Peyer's patch (tissue), 4 donors: ENCODE measurements around the gene FAM83E.

ENCODE experiments used
- POLR2A ChIP-seq, 2 donors: fragments of 450-650 bp; IDR thresholded peaks; one replicate each; pipeline ENCODE4 v1.5.1; 2017; ENCODE audit warnings: antibody characterized with exemption in 2 of 2, mild to moderate bottlenecking in 2 of 2, moderate library complexity in 2 of 2
- TF ChIP-seq, protein P1 (sequence below), 6 experiments: fragments of 450-650 bp in 4 of 6; fragments of 200-600 bp in 2 of 6; sonication (generic) in 1 of 6; IDR thresholded peaks; one replicate each; pipeline ENCODE4 v1.5.1; 2017 to 2019; ENCODE audit warnings: antibody characterized with exemption in 6 of 6, mild to moderate bottlenecking in 3 of 6, moderate library complexity in 1 of 6

DNA sequence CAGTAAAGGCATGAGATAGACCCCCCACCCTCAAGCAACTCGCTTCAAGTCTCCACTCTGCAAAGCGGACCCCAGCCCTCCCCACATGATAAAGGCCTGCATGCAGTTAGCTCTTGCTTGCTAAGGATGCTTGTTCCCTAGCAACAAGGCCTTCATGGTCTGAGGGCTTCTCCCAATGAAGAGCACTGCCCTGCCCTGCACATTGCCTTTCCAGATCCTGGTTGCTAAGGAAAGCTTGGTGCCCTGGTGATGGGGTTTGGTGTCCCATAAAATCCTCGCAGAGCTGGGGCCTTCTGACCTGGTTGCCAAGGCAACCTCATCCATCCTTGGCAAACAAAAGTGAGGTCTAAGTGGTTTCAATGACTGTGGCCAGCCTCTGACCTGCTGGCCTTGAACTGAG lies 16.3 kb upstream of the FAM83E start:
- TF ChIP-seq, protein P1, sequence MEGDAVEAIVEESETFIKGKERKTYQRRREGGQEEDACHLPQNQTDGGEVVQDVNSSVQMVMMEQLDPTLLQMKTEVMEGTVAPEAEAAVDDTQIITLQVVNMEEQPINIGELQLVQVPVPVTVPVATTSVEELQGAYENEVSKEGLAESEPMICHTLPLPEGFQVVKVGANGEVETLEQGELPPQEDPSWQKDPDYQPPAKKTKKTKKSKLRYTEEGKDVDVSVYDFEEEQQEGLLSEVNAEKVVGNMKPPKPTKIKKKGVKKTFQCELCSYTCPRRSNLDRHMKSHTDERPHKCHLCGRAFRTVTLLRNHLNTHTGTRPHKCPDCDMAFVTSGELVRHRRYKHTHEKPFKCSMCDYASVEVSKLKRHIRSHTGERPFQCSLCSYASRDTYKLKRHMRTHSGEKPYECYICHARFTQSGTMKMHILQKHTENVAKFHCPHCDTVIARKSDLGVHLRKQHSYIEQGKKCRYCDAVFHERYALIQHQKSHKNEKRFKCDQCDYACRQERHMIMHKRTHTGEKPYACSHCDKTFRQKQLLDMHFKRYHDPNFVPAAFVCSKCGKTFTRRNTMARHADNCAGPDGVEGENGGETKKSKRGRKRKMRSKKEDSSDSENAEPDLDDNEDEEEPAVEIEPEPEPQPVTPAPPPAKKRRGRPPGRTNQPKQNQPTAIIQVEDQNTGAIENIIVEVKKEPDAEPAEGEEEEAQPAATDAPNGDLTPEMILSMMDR (IDR thresholded peaks at IDR 0.05): no peak
- no peak for TF ChIP-seq POLR2A (IDR thresholded peaks at IDR 0.05)
